Stimulated activated CD8-positive, alpha-beta memory T cell treated with anti-CD3 and anti-CD28 coated beads, Interleukin-7, amount 100 ng/mL, for 4 hours (primary cell): ENCODE measurements around the gene FOXA1.

ENCODE experiments used
- DNase-seq, 2 donors: peaks; one replicate each; pipeline ENCODE4 v3.0.0-alpha.2; 2020; ENCODE audit warnings: low read depth in 2 of 2

The FOXA1 gene

DNA sequence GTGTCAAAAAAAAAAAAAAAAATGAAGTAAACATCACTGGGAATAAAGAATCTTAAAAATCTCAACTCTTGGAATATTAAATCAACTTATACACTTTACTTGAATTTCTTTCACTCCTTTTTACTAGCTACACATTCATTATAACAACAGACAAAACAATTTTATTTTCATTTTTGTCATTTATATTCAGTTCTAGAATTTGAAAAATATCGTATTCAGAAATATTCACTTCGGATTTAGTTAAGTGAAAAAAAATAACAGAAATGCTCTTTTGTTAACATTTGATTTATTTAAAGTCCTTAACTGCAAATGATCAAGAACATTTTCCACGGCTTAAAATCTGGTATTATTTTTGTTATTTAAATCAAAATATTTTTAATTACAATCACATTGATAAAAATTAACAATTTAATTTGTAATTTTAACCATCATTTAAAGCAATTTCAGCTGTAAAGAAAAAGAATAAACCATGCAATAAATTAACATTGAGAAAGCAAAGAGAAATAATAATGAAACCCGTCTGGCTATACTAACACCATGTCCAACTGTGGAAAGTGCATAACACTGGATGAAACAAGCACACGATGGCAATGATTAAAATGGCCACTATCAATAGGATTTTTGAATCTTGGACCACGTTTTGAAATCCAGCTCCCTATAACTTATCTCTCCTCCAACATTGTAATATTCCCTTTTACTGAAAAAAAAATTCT lies 5.2 kb downstream of the FOXA1 start:
- no peak for DNase-seq

DNA sequence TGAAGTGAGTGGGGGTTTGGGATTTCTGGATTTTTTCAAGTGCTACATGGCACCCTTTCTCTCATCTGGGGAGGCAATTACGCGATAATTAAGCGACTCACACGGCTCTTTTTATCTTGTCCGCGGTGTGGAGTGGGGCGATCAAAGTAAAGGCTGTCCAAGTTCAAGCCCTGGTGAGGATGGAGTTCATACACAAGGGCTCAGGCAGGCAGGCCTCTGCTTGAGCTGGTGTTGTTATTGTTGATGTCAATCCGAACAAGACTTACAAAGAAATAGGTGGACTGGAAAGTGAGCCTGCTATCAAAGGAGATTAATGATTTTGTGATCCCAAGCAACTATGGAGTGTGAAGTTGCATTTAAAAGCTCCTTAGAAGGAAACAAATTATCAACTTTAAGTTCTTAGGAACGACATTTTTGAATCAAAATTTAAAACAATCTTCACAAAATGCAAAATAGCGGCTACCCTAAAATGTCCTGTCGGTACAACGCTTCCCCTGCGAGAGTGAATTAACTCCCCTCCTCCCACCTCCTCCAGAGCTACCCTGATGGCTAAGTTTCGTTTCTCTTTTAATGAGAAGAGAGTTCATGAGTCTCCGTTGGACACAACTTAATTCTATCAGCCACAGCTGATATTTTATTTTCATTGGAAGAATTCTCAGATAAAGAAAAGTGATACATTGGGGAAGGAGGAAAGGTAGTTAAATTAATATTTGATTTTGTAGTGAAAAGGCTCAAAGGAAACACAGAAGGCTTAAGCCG lies 5.9 kb downstream of the FOXA1 start:
- no peak for DNase-seq

DNA sequence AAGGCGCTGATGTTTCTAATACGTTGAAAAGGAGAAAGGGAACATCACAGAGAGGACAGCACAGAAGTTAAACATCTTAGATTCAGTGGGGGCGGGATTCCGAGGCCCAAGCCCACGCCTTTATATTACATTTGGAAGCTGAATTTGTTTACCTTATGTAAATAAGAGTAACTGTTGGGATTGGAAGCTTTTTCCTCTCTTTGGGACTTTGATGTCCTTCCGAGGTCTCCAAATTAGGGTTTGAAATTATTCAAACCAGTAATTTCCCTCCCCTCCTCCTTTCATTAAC lies 6.4 kb downstream of the FOXA1 start:
- no peak for DNase-seq

DNA sequence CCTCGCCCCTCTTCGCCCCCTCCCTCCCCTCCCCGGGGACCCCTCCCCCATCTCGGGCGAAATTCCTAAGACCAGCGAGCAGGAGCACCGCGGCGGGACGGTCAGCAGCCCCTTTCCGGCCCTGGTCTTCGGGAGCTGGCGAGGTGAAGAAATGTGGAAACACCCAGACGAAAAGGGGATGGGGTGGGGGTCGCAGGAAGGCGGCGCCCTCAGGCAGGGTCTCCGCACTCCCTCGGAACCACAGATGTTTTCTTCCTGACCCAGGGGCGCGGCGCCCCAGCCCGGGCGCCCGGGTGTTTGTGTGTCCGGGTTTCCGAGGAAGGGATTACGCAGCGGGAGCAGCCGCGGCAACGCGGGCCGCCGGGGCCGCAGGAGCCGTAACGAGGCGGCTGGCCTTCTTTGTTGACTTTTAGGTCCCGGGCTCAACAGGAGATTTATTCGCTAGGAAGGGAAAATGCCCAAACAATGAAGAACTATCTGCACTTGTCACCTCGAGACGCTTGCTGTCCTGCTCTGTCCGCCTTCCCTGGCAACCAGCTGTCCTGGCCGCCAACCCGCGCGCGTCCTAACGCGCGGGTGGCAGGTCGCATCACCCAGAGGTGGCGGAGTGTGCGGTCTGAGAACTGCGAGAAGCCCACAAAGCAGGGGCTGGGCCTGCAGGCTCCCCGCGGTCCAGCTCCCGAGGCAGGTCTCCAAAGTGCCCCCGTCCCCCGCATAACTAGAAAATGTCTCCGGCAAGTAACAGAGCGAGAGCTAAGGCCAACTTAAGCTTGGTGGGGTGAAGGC lies 7.0 kb downstream of the FOXA1 start:
- DNase-seq: no peak

DNA sequence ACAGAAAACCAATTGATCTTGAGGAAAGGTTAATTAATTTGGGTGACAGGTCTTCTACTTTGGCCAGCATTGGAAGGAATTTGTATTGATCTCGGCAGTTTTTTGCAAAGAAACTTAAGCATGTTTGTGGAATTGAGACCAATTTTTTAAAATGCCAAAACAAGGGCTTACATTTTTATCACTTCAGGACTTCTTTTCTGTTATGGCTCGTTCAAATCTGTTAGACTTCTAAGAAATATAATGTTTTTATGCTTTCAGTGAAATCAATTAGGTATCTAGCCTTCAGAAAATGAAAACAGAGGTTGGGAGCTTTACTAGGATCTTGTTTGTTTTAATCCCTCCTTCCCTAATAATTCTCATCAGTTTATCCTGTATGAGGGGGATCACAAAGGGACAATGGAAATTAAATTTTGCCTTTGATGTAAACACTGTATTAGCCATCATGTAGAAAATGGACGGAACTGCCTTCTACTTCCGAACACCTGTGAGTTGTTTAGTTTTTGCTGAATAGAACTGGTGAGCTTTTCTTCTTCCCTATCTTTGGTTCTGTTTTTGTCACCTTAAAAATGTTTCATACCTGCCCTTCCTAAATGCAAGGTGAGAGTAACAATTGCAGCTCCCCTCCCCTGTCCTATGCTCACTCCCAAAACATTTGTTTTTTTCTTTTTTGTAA lies 7.8 kb downstream of the FOXA1 start:
- DNase-seq: no peak

DNA sequence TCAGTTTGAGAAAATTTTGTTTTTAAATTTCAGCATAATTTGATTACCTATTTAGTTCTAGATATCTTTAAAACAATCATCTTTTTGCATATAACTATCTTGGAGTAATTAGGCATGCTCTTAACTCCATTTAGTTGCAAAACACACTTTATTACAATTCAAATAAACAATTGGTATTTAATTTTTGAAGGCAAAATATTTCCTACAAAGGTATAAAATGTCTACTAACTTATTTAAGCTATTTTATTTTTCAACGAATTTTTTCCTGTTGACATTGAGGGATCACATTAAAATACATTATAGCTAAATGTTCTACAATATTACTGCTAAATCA lies 8.3 kb downstream of the FOXA1 start:
- no peak for DNase-seq

DNA sequence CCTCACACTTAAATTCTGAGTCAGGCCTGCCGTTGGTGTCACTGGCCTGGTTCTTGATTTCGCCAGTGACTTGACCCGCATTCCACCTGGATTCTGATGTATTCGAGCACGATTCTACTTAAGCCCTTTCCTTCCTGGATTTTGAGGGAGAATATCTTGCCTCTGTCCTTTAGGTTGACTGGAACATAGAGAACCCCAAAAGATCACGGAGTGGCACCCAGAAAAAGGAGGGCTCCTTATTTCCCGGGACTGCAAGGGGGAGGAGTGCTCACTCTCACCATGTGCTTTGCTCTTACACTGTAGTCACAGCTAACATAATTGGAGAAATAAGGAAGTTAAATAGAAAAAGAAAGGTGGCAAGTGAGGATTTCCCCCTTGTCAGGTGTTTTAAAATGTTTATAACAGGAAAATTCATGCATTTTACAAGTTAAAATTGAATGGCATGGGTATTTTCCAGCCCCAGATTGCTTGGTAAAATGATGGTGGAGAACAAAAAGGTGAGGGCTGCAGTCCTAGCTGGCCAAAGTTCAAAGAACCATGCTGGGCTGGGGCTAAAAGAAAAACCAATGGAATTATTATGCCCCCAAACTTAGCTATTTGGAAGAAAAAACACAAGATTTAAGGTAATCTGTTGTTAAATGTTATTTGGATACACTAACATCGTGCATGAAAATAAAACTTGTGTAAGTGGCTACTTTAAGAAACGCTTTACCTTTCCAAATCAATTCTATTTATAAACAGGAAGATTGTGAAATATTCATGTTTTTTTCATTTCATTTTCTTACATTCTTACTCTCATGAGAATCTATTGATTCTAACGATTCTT lies 8.9 kb downstream of the FOXA1 start:
- no peak for DNase-seq

DNA sequence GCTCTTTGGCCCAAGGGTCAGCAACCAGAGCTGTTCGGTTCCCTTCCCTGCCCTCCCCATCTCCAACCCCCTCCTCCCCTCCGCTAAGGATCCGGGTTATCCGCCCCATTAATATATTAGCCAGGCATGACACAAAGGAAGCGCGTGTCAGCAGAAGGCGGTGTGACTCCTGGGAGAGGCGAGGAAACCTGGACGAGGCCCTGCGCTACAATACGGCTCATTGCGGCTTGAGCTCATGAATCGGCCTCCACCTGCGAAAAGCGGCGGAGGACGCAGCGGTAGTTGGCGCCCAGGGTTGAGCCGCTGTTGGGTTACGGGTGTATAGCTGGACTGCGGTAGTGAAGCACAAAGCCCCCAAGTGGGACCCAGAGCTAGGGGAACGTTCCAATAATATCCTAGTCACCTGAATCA lies 9.9 kb downstream of the FOXA1 start:
- no peak for DNase-seq

DNA sequence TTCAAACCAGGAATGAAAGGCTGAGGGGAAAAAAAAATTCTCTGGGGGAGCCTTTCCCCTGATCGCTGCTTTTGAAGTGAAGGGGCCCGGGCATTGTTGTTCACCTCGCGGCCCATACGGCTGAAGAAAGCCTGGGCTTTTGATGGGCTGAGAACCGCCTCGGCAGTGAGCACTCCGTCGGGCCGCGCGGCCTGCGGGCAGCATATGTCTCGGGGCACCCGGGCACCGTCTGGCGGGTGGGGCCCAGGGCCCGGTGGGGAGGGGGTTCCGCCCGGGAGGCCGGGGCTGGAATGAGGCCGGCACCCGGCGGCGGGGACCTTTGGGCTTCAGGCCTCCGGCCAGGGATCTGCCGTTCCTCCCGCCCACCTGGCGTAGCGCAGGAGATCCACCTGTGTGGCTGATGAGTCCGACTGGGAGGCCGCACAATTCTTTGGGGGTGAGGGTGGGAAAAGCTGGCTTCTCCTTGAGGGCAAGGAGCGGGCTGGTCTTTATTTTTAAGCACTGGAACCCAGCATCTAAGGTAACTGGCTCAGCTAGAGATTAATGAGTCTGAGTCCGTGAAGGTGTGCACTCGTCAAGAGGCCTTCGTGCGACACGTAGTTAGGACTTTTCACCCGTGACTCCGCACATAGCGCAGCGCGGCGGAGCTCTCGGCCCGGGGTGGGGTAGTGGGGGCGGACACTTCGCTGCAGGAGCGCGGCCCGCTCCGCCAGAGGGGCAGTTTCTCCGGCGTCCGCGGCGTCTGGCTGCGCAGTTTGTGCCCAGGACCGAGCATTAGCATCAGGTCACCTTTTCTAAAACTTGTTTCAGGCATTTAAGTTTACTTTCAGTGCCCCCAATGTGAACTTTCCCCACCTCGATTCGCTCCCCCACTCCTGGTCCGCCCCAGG lies 10.6 kb downstream of the FOXA1 start:
- DNase-seq: no peak

DNA sequence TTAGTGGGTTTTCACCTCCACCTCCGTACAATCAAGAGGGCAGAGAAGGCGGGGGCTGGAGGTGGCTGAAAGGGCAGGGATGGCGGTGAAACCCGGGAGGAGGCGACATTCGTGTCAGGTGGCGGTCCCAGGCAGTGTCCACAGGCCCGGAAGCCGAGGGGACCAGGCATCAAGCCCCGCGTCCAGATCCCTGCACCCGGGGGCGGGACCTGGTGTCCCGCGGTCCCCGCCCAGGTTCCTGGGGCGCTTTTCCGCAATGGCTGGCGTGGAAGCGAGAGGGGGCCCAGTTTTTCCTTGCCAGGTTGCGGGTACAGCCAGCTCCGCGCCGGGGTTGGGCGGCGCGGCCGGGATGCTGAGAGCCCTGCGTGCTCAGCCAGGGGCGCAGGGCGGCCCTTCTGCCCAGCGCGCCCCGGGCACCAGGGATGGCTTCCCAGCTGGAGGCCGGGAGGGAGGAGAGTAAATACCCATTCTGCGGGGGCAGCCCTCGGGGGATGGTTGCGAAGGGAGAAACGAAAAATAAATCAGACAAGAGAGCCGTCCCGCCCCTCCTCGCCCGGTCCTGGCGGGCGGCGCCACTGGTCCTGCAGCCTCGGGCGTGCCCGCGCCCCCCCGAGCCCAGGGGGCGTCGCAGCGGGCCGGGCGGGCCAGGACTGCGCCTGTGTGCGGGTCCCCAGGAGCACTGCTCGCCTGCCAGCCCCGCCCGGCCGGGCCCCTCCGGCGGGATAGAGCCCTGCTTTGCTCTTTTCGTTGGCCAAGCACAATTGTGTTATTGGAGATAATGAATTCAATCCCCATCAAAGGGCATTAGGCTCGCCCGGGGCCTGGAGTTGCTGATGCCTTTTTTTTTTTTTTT lies 11.5 kb downstream of the FOXA1 start:
- DNase-seq: no peak

DNA sequence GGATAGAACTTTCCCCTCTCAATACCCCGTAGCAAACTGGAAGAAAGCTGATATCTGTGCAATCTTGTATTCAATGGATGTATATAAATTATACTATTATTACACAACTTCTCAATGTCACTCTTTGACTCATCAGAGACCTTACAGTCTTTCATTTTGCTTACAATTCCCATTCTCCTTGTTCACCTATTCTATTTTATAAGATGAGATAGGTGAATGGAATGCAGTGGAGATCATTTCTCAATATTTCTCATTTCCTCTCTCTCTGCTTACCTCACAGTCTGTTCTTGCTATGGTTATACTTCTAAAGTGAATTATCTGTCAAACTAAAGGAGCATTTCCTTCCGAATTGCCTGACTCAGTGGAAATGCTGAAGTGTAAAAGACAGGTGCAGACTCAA lies 14.9 kb downstream of the FOXA1 start:
- DNase-seq: no peak

DNA sequence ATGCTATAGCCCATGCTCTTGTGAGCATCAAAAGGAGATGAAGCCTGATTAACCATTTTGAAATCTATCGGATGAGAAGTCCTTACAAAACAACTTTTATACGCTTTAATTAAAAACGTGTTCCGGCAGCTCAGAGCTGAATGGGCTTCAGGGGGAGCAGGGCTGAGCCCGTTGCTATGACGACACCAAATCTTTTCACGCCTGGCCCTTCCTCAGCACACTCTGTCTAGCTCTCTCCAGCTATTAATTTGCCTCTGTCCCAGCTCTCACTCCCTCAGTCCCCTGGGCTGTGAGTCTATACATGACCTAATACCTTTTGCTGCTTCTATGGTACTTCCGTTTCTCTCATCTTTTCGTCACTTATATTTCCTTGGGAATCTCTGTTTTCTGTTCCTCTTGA lies 15.8 kb downstream of the FOXA1 start:
- no peak for DNase-seq

DNA sequence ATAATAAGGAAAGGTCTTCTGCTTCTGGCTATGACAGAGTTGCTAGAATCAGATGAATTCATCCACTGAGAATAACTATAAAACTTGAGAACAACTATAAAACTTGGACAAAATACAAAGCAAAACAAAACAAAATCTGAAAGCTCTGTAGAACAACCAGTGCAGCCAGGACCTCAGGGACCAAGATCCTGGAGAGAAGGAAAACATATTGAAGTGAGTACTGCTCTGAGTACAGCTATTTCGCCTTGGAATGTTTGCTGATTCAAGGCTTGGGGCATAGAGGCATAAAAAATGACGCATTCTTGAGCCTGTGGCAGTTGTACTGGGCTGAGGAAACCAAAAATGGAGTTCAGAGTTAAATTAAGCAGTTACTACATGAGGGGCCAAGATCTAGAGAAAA lies 21.7 kb downstream of the FOXA1 start:
- DNase-seq: no peak

DNA sequence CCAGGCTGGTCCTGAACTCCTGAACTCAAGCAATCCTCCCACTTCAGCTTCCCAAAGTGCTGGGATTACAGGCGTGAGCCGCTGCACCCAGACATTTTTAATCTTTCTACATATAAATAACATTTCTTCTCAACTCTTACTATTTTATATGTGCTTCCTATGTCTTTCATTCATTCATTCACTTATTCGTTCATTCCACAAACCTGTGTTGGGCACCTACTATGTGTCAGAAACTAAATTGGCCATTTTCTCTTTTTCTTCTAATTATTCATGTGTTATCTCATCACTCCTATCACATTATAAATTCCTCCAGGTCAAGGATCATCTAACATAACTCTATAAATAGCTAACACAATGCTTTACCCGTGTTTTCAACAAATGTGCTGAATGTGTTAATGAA lies 23.7 kb downstream of the FOXA1 start:
- no peak for DNase-seq

DNA sequence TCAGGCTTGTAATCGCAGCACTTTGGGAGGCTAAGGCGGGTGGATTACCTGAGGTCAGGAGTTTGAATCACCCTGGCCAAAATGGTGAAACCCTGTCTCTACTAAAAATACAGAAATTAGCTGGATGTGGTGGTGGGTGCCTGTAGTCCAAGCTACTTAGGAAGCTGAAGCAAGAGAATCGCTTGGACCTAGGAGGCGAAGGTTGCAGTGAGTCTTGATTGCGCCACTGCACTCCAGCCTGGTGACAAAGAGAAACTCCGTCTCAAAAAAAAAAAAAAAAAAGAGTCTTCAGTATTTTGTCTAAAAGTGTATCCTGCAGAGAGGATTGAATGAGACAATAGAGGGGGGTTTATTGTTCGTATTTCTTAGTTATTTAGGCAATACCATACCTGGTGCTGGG lies 25.3 kb downstream of the FOXA1 start:
- no peak for DNase-seq

DNA sequence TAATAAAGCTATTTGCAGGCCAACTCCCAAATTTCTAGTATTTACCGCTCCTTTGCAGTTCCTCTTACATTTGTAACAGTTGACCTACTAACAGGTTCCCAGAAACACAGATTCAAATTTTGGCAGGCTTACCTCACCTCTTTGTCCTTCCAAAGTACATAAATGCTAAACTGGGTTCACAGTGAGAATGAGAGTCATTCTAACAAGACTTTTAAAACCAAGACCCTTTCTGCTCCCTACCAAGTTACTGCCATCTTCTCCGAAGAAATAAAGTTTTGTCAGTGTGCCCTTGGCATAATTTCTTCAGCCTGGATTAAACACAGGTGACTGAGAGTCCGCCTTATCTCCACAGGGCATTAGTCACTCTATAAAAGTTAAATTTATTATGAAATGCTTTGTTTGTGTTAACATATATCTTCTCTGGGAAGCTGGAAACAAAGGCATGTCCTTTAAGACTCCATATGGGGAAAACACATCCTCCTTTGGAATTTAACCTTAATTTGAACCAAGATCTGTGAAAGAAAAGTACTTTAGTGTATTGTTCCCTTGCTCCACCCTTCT lies 28.2 kb downstream of the FOXA1 start:
- no peak for DNase-seq

DNA sequence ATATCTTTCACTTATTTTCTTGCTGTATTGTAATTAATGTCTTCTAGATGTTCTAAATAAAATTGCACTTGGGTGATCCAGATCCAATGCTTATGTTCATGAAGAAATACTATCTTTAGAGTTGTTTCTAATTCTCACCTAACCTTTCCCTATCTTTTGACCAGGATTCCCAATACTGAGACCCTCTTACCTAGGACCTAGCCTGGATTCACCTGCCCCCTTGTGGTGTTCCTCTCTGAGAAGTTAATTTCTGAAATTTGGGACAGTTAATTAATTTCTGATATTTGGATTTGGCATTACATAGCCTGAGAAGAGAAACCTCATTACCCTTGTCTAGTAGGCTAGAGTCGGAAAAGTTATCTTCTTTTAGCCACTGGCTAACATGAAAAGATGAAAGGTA lies 29.5 kb downstream of the FOXA1 start:
- no peak for DNase-seq

DNA sequence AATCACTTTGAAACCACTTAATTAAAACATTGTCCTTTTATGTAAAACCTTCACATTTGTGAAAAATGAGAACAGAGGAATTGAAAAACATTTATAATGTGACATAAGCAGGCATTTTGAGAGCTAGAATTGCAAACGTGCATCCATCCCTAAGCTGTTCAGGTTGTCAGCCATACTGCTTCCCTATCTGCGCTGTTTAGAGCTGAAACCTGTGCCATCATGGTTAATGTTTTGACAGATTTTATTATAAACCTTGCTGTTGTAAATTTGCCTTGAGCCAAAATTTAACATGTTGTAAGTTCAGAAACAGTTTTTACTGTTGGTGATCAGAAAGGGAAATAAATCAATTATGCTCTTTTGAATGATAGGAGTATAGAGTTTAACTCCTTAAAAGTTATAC lies 31.9 kb downstream of the FOXA1 start:
- DNase-seq: no peak

DNA sequence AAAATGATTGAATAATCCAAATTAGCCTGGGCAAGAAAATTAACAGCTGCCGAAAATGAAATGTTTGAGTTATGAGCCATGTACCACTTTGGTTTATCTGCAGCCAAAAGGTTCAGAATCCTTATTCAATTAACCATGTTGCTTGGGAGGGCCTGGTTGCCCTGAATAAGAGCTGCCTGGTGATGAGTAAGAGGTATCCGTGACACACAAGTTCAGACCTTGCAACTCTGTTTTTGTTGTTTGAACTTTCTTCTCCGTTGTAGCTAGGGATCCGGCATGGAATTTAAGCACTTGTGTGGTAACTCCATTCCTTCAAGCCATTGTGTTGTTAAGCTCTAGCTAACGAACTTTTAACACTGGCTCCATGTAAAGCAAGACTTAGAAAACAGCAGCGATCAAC lies 35.7 kb downstream of the FOXA1 start:
- no peak for DNase-seq
